Measurements from ENCODE around the gene NPRL2. TPM values are rescaled to one million over a fixed set of nuclear protein-coding genes. Genes with fewer than 3 reads are reported as not detected.

NPRL2 gene
- total and polyA plus RNA-seq, 2 donors (not counting 3 experiments of a cell fraction or from before 2014, with no cell fraction given), result 13.4 to 30.6 TPM

GRCh38 chr3:50299638-50299928, 51.0 kb downstream of the NPRL2 start:
- H3K9ac ChIP-seq (replicated peaks; ENCODE audit: extremely low read depth, insufficient read depth, low read length), result peak overlapping the region; percentile 57
- H2AFZ ChIP-seq (ENCODE audit: low read depth, low read length), result peak overlapping the region; percentile 12
- peak overlapping the region; percentile 42 for H3K4me2 ChIP-seq (ENCODE audit: insufficient read depth, low read length)
- TF ChIP-seq EZH2 (IDR thresholded peaks at IDR 0.05; ENCODE audit: borderline replicate concordance, low read depth, low read length, severe bottlenecking), result no peak
- TF ChIP-seq POLR2AphosphoS5 (IDR thresholded peaks at IDR 0.05; ENCODE audit: insufficient read depth, low read depth, low read length), result no peak
- TF ChIP-seq MYC (IDR thresholded peaks at IDR 0.05; ENCODE audit: low read depth, low read length), result no peak
- no peak for TF ChIP-seq MAX (IDR thresholded peaks at IDR 0.05; ENCODE audit: insufficient read depth, insufficient read length)
- TF ChIP-seq GATA2 (IDR thresholded peaks at IDR 0.05; ENCODE audit: insufficient read depth, insufficient read length, low read depth, low read length), result peak; percentile 7
- TF ChIP-seq POLR2A (IDR thresholded peaks at IDR 0.05; ENCODE audit: low read depth, low read length), result no peak
- no peaks in the 10 kb centered on the region for H3K9me3 ChIP-seq (replicated peaks; ENCODE audit: control insufficient read depth, insufficient read depth, low read length)
- peak overlapping the region; percentile 50 for H3K27ac ChIP-seq (ENCODE audit: insufficient read depth, low read depth, low read length)
- intact Hi-C loops (cut with micrococcal nuclease) (loop anchor here (1.0 to 2.0 kb wide), 4 partner anchors 24 to 59 kb away; partner anchors contain the start of gene TMEM115), dilution Hi-C loops (cut with MboI; ENCODE audit: extremely low pct_ligation_motif_present, low sequenced_read_pairs) (no loop called here)
- no peaks in the 10 kb centered on the region for H3K36me3 ChIP-seq (ENCODE audit: control insufficient read depth in 2 of 2, extremely low read depth in 1 of 2, insufficient read depth in 2 of 2, low read length in 2 of 2)
- H3K4me3 ChIP-seq (replicated peaks in 1 of 3; ENCODE audit: insufficient read depth in 1 of 3, low read depth in 1 of 3, low read length in 3 of 3), result peak overlapping the region in 2 of 3 experiments; percentile 25 to 28
- H3K79me2 ChIP-seq (ENCODE audit: control insufficient read depth, insufficient read depth, low read length), result no peaks in the 10 kb centered on the region
- no peak for DNase-seq (ENCODE audit: low read depth, low spot score)
- H3K9me1 ChIP-seq (replicated peaks; ENCODE audit: control insufficient read depth, extremely low read depth, insufficient read depth, low read length), result no peaks in the 10 kb centered on the region
- ChIA-PET POLR2A (interaction anchor here (1.0 to 1.5 kb wide), 4 partner anchors 18 to 64 kb away, joined by 3 to 5 read pairs (median 3); no protein-coding TSS in a partner anchor), CTCF (interaction anchor here (0.9 to 2.6 kb wide), 6 partner anchors 18 to 74 kb away, joined by 3 to 36 read pairs (median 4); partner anchors contain the start of genes HYAL2 and TUSC2)
- H3K4me1 ChIP-seq (ENCODE audit: control insufficient read depth, extremely low read depth, insufficient read depth, low read length), result peaks cover 25% of the 10 kb centered on the region
- H3K27me3 ChIP-seq (ENCODE audit: control insufficient read depth in 2 of 2, insufficient read depth in 2 of 2, low read length in 2 of 2), result no peaks in the 10 kb centered on the region
- FAIRE-seq, result no peak
- no peaks in the 10 kb centered on the region for H4K20me1 ChIP-seq (replicated peaks; ENCODE audit: control insufficient read depth, extremely low read depth, insufficient read depth, low read length)
- no TSS peak for BruUV-seq (replicated peaks)
